ENCODE results near the gene ME1.
A peak's percentile ranks its signal among the peaks of the same experiment; 100 is the strongest.
"Not testable (repeated sequence)": the region's sequence is repeated elsewhere in the genome, so short reads cannot be mapped to it uniquely, and the experiment has no call there.

Gene ME1

DNA sequence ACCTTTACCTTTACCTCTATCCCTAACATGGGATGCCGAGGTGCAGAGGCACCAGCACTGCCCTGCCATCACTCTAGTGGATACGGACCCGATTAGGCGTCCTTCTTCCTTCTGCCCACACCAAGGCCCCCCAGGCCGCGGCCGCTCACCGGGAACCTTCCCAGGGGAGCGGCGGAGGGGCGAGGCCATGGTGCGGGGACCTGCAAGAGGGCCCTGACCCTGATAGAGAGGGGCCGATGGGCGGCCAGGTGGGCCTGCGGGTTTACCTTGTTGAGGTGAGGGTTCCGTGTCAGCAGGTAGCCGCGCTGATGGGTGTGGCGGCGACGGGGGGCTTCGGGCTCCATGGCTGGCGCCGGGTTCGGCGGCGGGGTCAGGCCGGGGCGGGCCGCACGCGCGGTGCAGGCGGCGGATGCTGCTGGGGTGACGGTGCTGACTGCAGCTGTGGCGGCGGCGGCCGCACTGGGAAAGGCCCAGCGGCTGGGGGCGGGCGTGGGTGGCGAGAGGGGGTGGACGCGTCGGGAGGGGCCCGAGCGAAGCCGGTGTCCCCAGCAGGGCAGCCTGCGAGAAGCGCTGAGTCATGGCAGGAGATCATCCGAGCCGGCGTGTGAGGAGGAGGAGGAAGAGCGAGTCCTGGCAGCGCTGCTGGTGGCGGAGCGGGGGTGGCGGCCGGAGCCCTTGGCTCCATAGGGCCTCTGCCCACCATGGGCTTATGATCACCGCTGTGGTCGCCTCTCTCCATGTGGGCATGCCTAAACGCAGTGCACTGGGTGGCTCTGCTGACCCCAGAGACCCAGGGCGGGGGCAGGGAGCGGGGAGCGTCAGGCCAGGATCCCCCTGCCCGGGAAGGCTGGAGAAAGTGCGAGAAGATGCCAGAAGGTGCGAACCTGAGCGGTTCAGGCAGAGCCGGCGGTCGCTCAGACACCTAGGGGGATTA lies at the start of gene ME1:
Gene ME1, minus strand, starts transcription at position 441 of the 934 bp plus-strand sequence. Its CDS starts 97 bp downstream, at position 344.
- peak; percentile 44 for DNase-seq (ENCODE audit: low spot score)

DNA sequence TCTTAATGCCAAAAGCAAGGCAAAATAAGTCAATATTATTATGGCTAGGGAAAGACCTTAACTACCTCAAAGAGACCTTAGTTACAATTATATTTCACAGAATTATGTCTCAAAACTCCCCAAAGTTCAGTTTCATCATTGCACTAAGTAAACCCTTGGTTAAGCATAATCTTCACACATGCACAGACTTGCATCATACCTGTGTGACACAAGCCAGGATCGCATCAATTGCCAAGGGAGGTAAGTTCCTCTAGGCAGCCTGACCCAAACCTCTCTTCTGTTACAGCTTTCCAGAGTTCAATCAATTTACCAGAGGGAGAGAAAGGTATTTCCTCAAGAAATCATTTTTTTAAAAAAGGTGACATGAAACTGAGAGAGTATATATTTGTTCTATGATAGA lies 49.6 kb upstream of the ME1 start:
- DNase-seq (ENCODE audit: low spot score), result no peak

GRCh38 chr6:83479389-83479788 lies 48.5 kb upstream of the ME1 start:
- no peak for DNase-seq (ENCODE audit: low spot score)

- DNase-seq (ENCODE audit: low spot score), result no peak
Measured at GRCh38 chr6:83476971-83477370, 46.1 kb upstream of the ME1 start.

DNA sequence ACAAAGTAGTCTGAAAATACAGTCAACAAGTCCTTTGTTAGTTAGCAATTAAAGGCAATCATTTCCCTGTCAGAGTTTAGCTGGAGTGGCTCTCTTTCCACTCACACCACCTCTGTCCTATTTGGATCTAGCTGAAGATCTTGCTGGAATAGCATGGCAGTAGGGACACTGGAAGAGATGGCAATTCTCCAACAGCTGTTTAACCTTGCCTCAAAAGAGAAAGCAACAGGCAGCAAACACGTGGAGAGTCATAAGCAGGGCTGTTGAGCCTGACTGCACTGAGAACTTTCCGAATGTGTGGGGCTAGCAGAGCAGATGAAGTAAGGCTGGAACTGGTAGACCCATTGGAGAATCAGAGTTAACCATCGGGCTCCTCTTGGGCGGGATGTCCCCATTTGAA lies 43.5 kb upstream of the ME1 start:
- no peak for DNase-seq (ENCODE audit: low spot score)

DNA sequence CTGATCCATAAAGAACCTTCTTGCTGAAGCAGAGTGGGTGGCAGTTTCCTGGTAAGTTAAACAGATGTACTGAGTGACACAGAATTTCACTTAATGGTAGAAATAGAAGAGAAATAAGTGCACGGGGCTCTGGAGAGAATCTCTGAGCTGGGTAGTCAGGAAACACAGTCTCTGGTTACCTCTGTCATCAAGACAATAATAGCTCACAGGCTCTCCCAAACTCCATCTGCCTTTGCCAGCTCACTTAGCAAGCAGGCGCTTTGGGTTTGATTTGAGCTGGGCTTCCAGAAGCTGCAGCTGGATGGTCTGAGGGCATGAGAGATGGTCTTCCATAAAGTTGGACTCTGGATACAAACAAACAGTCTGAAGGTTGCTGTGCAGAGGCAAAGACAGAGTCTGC lies 41.9 kb upstream of the ME1 start:
- no peak for DNase-seq (ENCODE audit: low spot score)

DNA sequence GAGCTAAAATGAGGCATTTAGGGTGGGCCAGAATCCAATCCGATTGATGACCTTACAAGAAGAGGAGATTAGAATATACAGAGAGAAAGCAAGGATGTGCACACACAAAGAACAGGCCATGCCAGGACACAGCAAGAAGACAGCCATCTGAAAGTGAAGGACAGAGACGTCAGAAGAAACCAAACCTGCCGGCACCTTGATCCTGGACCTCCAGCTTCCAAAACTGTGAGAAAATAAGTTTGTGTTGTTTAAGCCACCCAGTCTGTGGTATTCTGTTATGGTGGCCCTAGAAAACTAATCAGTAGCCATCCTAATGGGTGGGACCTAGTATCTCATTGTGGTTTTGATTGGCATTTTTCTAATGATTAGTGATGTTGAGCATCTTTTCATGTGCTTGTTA lies 39.7 kb upstream of the ME1 start:
- DNase-seq (ENCODE audit: low spot score), result no peak

- DNase-seq (ENCODE audit: low spot score), result no peak
Measured at GRCh38 chr6:83470001-83470400, 39.1 kb upstream of the ME1 start.

- DNase-seq (ENCODE audit: low spot score), result peak; percentile 1
Measured at GRCh38 chr6:83467620-83468036, 36.8 kb upstream of the ME1 start.

- no peak for DNase-seq (ENCODE audit: low spot score)
Measured at GRCh38 chr6:83466328-83466727, 35.5 kb upstream of the ME1 start.

- DNase-seq (ENCODE audit: low spot score), result no peak
Measured at GRCh38 chr6:83464381-83465140, 33.7 kb upstream of the ME1 start.

GRCh38 chr6:83463886-83464285 lies 33.0 kb upstream of the ME1 start:
- DNase-seq (ENCODE audit: low spot score), result no peak

DNA sequence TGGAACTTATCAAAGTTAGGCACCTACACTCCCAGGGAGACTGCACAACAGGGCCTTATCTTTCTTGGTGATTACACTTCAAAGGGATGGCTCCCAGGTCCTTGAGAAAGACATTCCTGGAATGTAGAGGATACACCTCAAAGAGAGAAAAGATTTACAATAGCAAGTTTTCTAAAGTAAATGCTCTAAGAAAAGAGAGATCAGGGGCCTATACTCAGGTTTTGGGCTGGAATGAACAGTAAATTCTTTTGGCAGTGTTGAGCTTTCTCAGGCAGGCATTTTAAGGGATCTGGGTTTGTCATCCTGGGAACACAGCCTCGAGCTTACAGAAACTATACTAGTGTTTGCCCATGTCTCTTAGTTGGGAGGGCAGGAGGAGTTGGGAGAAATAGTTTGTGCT lies 31.7 kb upstream of the ME1 start:
- no peak for DNase-seq (ENCODE audit: low spot score)

GRCh38 chr6:83461438-83461837 lies 30.6 kb upstream of the ME1 start:
- no peak for DNase-seq (ENCODE audit: low spot score)

DNA sequence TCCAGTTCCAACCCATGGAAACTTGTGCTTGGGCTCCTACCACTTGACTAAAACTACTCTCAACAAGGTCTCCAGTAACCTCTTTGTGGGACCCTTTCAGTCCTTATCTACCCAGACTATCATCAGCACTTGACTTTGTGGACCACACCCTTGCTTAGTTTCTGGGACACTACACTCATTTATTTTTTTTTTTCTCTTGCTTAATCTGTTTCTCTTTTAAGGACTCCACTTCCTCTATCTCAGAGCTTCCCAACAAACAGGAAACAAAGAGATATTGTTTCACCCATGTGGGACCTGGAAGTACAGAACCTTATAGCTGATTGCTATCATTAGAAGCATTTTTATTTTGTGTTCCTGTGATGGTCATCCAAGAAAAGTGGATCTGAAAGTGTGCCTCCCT lies 28.8 kb upstream of the ME1 start:
- DNase-seq (ENCODE audit: low spot score), result no peak

GRCh38 chr6:83450015-83450414 lies 19.2 kb upstream of the ME1 start:
- not testable (repeated sequence) for DNase-seq (ENCODE audit: low spot score)

- not testable (repeated sequence) for DNase-seq (ENCODE audit: low spot score)
Measured at GRCh38 chr6:83444086-83444699, 13.3 kb upstream of the ME1 start.

GRCh38 chr6:83443516-83443915 lies 12.7 kb upstream of the ME1 start:
- no peak for DNase-seq (ENCODE audit: low spot score)

DNA sequence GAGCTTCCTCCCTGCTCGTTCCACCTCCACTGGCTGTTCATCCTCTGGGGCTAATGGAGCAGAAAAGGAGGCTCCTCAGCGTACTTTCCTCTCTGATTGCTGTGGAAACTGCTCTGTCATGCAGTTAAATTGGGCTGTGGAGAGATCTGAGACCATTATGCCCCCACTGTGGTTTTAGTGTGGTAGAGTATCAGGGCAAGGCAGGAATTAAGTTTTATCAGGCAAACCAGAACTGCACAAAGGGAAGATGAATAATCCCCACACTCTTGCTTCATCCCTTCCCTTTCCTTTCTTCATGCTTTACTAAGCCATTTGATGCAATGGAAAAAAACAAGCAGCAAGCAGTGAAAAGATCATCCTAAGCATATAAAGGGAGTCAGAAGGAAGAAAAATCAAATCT lies 11.9 kb upstream of the ME1 start:
- DNase-seq (ENCODE audit: low spot score), result no peak

DNA sequence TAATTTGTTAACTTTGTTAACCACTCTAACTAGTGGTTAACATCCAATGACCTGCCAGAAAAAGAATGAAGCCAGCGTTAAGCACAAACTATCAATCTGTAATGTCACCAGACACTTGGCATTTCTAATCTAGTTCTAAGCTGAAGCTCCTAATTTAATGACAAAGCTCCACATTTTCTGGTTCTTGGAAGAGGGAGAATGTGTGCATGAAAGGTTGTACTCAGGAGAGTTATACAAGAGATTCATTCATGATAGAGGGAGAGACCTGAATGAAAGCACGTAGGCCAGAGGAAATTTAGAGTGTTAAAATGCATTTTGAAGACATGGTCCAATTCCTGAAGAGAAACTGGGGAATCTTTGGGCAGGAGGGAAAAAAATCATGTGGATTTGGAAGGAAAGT lies 8.3 kb upstream of the ME1 start:
- no peak for DNase-seq (ENCODE audit: low spot score)

GRCh38 chr6:83436674-83437073 lies 5.8 kb upstream of the ME1 start:
- no peak for DNase-seq (ENCODE audit: low spot score)

DNA sequence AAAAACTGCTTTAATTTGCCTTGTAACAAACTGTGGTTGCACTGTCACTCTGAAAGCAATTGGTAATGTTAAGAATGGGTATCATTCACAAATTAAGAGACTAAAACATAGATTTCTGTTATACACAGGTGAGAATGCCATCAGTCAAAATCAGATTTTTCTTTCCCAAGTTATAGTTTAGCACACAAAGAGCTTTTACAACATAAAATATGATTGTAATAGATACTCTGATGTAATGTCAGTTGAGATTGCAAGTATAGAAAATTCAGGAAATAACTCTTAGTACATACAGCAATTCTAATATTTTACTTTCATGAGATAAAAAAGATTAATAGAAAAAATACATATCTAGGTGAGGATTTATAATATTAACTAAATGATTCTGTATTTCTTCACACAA lies 2.3 kb upstream of the ME1 start:
- no peak for DNase-seq (ENCODE audit: low spot score)

DNA sequence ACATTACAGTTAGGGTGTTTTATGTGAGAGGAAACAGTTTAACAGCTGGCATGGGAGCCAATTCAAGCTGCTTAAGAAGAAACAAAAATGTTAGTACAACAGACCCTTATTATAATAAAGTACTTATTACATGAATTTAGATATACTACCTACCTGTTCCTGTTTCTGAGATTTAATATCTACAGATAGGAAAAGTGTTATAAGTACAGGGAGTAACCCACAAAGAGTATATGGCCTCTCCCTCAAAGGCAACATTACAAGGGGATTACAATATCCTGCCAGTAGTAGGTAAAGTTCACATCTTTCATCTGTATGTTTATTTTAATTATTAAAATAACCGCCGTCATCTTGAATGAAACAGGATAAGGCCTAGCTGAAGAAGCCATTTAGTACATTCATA lies 1.8 kb upstream of the ME1 start:
- DNase-seq (ENCODE audit: low spot score), result no peak

Data from cerebellar cortex (tissue), 1 donor.